Measurements from ENCODE around the gene FNBP1L.
"Not testable (repeated sequence)": the region's sequence is repeated elsewhere in the genome, so short reads cannot be mapped to it uniquely, and the experiment has no call there.

FNBP1L gene

GRCh38 chr1:93450321-93450720 lies 2.4 kb downstream of the FNBP1L start:
- H3K4me3 ChIP-seq (ENCODE audit: low read length), result no peak overlapping the region
- DNase-seq (ENCODE audit: low read depth), result no peak
- no peak for TF ChIP-seq CTCF (conservative IDR thresholded peaks at IDR 0.05; ENCODE audit: low read length)

DNA sequence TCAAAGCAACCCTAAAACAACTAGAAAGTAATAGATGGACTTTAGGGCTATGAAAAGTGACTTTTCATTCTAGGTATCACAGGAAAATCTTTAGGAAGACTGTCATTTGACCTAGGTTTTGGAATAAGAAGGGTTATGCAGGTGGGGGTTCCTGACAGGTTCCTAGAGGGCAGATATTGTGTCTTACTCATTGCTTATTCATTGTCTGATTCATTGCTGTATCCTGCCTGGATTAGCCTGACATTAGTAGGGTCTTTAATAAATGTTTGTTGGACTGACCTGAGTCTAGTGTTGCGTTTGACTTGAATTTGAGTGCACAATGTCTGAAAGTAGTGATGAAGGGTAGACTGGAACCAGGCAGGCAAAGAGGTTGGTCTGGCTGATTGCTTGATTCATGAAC lies 6.0 kb downstream of the FNBP1L start:
- no peak for DNase-seq (ENCODE audit: low read depth)
- no peak for TF ChIP-seq CTCF (conservative IDR thresholded peaks at IDR 0.05; ENCODE audit: low read length)
- no peak overlapping the region for H3K4me3 ChIP-seq (ENCODE audit: low read length)

GRCh38 chr1:93459126-93459525 lies 11.2 kb downstream of the FNBP1L start:
- no peak overlapping the region for H3K4me3 ChIP-seq (ENCODE audit: low read length)
- TF ChIP-seq CTCF (conservative IDR thresholded peaks at IDR 0.05; ENCODE audit: low read length), result no peak
- no peak for DNase-seq (ENCODE audit: low read depth)

GRCh38 chr1:93461236-93461635 lies 13.3 kb downstream of the FNBP1L start:
- TF ChIP-seq CTCF (conservative IDR thresholded peaks at IDR 0.05; ENCODE audit: low read length), result no peak
- H3K4me3 ChIP-seq (ENCODE audit: low read length), result no peak overlapping the region

GRCh38 chr1:93463960-93464359 lies 16.0 kb downstream of the FNBP1L start:
- TF ChIP-seq CTCF (conservative IDR thresholded peaks at IDR 0.05; ENCODE audit: low read length), result no peak
- peak; percentile 24 for DNase-seq (ENCODE audit: low read depth)

More at GRCh38 chr1:93461236-93461635, 13.3 kb downstream of the FNBP1L start:
- no peak for DNase-seq (ENCODE audit: low read depth)

GRCh38 chr1:93465371-93466082 lies 17.6 kb downstream of the FNBP1L start:
- not testable (repeated sequence) for DNase-seq (ENCODE audit: low read depth); H3K4me3 ChIP-seq (ENCODE audit: low read length)

More at GRCh38 chr1:93463960-93464359, 16.0 kb downstream of the FNBP1L start:
- H3K4me3 ChIP-seq (ENCODE audit: low read length), result no peak overlapping the region

DNA sequence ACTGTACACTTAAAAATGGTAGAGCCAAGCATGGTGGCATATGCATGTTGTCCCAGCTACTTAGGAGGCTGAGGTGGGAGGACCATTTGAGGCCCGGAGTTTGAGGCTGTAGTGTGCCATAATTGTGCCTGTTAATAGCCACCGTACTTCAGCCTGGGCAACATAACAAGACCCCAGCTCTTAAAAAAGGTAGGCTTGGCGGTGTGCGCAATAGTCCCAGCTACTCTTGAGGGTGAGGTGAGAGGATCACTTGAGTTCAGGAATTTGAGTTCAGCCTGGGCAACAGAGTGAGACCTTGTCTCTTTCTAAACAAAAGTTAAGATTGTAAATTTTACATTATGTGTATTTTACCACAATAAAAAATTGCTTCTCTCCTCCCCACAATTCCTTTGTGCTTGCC lies 19.7 kb downstream of the FNBP1L start:
- no peak for DNase-seq (ENCODE audit: low read depth)
- no peak for TF ChIP-seq CTCF (conservative IDR thresholded peaks at IDR 0.05; ENCODE audit: low read length)
- no peak overlapping the region for H3K4me3 ChIP-seq (ENCODE audit: low read length)

All from AG10803 (cell line).